DND-41 (cell line): ENCODE measurements around the gene ABCA13.

ENCODE experiments used
- ATAC-seq: fragments of 200-7000 bp; cut with Tn5 transposase; 3 replicates; pipeline ENCODE4 v1.9.1; 2021; ENCODE audit warnings: low read depth; ENCODE audit not compliant: insufficient read depth
- DNase-seq: peaks from one replicate; pipeline ENCODE4 v3.0.0-alpha.2; 2020
- H2AFZ ChIP-seq: 2 replicates; pipeline ENCODE4 v1.6.0; 2012; ENCODE audit warnings: low read depth, low read length
- H3K27ac ChIP-seq: 2 replicates; pipeline ENCODE4 v1.5.1; 2012; ENCODE audit warnings: low read length, inconsistent platforms
- H3K27me3 ChIP-seq: fragments of 200-600 bp; sonication (generic); 2 replicates; pipeline ENCODE4 v1.6.0; 2012; ENCODE audit warnings: low read length, mild to moderate bottlenecking, inconsistent platforms; ENCODE audit not compliant: insufficient read depth, poor library complexity
- H3K36me3 ChIP-seq: 2 replicates; pipeline ENCODE4 v1.5.1; 2012; ENCODE audit warnings: low read length, inconsistent platforms; ENCODE audit not compliant: insufficient read depth
- H3K4me1 ChIP-seq: 2 replicates; pipeline ENCODE4 v1.5.1; 2012; ENCODE audit warnings: mild to moderate bottlenecking, low read length; ENCODE audit not compliant: insufficient read depth
- H3K4me2 ChIP-seq: 2 replicates; pipeline ENCODE4 v1.6.0; 2012; ENCODE audit warnings: mild to moderate bottlenecking, moderate library complexity, low read length, inconsistent platforms; ENCODE audit not compliant: insufficient read depth
- H3K4me3 ChIP-seq, 2 experiments: fragments of 200-600 bp in 1 of 2; shearing (Covaris generic) in 1 of 2; 2 replicates each; pipeline ENCODE4 v1.5.1; 2012 to 2016; ENCODE audit warnings: inconsistent platforms in 2 of 2, low read length in 2 of 2, mild to moderate bottlenecking in 2 of 2, low read depth in 1 of 2, moderate library complexity in 1 of 2
- H3K79me2 ChIP-seq: 2 replicates; pipeline ENCODE4 v1.6.0; 2012; ENCODE audit warnings: low read length, inconsistent platforms; ENCODE audit not compliant: insufficient read depth
- H3K9ac ChIP-seq: 2 replicates; pipeline ENCODE4 v1.6.0; 2012; ENCODE audit warnings: low read depth, mild to moderate bottlenecking, inconsistent platforms, low read length, moderate library complexity
- H3K9me3 ChIP-seq: 2 replicates; pipeline ENCODE4 v1.5.1; 2012; ENCODE audit warnings: low read length, moderate library complexity, mild to moderate bottlenecking, inconsistent platforms; ENCODE audit not compliant: insufficient read depth, severe bottlenecking
- H4K20me1 ChIP-seq: 2 replicates; pipeline ENCODE4 v1.6.0; 2012; ENCODE audit warnings: low read length; ENCODE audit not compliant: insufficient read depth
- EZH2 ChIP-seq: IDR thresholded peaks from 3 replicates; pipeline ENCODE4 v1.6.1; 2012; ENCODE audit warnings: borderline replicate concordance, low read depth, mild to moderate bottlenecking, moderate library complexity, low read length, inconsistent platforms; ENCODE audit not compliant: severe bottlenecking
- TF ChIP-seq, protein P1 (sequence below): IDR thresholded peaks from 2 replicates; pipeline ENCODE4 v1.5.1; 2012; ENCODE audit warnings: borderline replicate concordance, low read length, moderate library complexity, mild to moderate bottlenecking; ENCODE audit not compliant: poor library complexity, severe bottlenecking; ENCODE audit errors: extremely low read depth

Gene ABCA13

DNA sequence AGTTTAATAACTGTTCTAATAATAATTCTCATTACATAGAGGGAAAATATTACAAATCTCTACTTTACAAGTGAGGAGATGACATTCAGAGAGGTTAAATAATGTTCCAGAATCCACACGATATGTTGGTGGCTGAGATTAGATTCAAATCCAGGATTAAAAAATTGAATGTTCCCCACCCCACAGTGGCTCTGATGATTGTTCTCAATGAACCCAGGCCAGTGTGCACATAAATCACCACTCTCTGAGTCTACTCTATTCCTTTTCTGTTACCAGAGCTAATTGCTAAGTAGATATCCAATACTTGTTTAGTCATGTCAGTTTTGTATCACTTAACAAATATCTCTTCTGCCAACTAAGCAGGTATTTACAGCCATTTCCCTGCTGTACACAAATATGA, 281.0 kb downstream of the ABCA13 start:
- H4K20me1 ChIP-seq = no peaks in the 10 kb centered on the region
- H3K9me3 ChIP-seq = no peaks in the 10 kb centered on the region
- no peak for TF ChIP-seq EZH2
- TF ChIP-seq, protein P1, sequence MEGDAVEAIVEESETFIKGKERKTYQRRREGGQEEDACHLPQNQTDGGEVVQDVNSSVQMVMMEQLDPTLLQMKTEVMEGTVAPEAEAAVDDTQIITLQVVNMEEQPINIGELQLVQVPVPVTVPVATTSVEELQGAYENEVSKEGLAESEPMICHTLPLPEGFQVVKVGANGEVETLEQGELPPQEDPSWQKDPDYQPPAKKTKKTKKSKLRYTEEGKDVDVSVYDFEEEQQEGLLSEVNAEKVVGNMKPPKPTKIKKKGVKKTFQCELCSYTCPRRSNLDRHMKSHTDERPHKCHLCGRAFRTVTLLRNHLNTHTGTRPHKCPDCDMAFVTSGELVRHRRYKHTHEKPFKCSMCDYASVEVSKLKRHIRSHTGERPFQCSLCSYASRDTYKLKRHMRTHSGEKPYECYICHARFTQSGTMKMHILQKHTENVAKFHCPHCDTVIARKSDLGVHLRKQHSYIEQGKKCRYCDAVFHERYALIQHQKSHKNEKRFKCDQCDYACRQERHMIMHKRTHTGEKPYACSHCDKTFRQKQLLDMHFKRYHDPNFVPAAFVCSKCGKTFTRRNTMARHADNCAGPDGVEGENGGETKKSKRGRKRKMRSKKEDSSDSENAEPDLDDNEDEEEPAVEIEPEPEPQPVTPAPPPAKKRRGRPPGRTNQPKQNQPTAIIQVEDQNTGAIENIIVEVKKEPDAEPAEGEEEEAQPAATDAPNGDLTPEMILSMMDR = no peak
- H3K9ac ChIP-seq = no peak overlapping the region
- no peaks in the 10 kb centered on the region for H3K27me3 ChIP-seq
- no peaks in the 10 kb centered on the region for H3K79me2 ChIP-seq
- no peak overlapping the region for H3K4me2 ChIP-seq
- H2AFZ ChIP-seq = no peak overlapping the region
- H3K27ac ChIP-seq = no peak overlapping the region
- H3K4me3 ChIP-seq = no peak overlapping the region
- no peaks in the 10 kb centered on the region for H3K4me1 ChIP-seq
- ATAC-seq = no peak
- DNase-seq = no peak
- H3K36me3 ChIP-seq = no peaks in the 10 kb centered on the region

DNA sequence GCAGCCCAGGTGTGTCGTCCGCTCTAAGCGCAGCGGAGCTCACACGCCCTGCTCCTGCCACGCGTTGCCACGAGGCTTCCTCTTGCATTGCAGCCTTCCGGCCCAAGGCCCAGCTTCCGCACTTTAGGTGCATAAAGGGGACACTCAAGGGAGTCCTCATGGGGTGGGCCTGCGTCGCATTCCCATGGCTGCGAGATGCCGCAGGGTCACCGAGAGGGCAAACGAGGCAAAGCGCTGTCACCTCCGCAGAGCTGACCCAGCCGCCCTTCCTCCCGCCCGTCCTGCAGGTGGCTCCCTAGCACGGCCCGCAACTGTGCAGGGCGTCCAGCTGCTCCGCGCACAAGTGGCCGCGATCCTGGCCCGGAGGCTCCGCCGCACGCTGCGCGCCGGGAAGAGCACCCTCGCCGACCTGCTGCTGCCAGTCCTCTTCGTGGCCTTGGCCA, 283.5 kb downstream of the ABCA13 start:
- Histone ChIP-seq H3K27me3 (no peaks in the 10 kb centered on the region), H3K79me2 (no peaks in the 10 kb centered on the region), H2AFZ (no peak overlapping the region), H3K27ac (no peak overlapping the region), H3K9me3 (no peaks in the 10 kb centered on the region), H3K4me1 (no peaks in the 10 kb centered on the region), H3K36me3 (no peaks in the 10 kb centered on the region), H3K4me2 (no peak overlapping the region), H3K4me3 (no peak overlapping the region), H4K20me1 (no peaks in the 10 kb centered on the region), H3K9ac (no peak overlapping the region)
- DNase-seq (no peak), ATAC-seq (no peak)
- TF ChIP-seq EZH2 = no peak
- TF ChIP-seq, protein P1 = no peak

DNA sequence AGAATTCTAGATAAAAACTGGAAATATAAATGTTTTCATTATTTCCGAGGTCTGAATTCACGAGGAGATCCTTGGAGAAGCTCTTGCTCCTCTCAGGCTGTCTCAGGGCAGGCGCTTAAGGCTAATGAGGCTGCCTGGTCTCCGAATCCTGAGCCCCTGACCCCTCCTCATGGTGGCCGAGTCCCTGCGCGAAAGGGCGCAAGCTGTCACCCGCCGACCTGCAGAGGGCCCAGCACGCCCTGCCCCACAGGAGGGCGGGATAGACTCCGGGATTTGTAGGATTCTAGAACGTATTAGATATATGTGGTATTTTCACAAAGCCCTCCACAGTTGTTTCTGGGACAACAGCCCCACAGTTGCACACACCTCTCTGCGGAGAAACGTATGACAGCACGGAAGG, 284.1 kb downstream of the ABCA13 start:
- H2AFZ ChIP-seq = no peak overlapping the region
- DNase-seq (no peak), ATAC-seq (no peak)
- no peaks in the 10 kb centered on the region for H3K79me2 ChIP-seq
- no peak for TF ChIP-seq EZH2
- TF ChIP-seq, protein P1 = no peak
- H3K27me3 ChIP-seq = no peaks in the 10 kb centered on the region
- no peaks in the 10 kb centered on the region for H3K4me1 ChIP-seq
- no peaks in the 10 kb centered on the region for H3K36me3 ChIP-seq
- H3K4me2 ChIP-seq = no peak overlapping the region
- no peak overlapping the region for H3K9ac ChIP-seq
- H3K9me3 ChIP-seq = no peaks in the 10 kb centered on the region
- H3K4me3 ChIP-seq = no peak overlapping the region
- no peak overlapping the region for H3K27ac ChIP-seq
- H4K20me1 ChIP-seq = no peaks in the 10 kb centered on the region

DNA sequence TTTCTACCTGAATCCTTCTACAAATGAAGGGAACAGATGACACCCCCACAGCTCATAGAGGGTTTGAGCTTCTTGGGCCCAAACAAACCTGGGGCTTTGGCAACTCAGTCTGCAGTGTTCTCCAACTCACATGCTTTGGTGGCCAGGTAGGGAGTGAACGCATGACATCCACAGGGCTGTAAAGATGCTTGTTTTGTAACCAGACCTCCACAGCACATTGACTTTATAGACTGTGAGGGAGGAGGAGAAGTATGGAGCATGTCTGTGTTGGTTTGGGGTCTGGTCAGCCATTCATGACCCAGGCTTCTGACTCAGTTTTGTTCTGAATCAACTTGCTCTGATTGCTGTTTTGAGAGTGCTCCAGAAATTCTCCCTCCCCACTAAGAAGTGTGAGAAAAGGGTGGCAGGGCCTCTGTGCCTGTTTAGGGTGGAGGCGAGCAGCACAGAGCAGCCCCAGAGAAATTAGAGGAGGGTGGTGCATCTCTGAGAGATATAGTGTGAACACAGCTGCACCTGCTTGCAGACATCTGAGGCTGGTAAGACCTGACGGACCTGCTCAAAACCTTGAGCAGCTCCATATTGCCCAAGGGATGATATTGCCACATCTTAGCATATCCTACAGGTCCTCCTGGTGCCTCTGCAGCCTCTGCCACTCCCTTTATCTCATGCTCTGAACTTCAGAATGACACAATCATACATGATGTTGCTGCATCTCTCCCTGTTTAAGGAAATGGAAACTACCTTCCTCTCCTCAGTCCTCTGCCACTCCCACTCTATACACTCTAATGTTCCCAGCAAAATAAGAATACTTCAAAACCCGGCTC, 287.7 kb downstream of the ABCA13 start:
- Histone ChIP-seq H3K9me3 (no peaks in the 10 kb centered on the region), H3K27ac (no peak overlapping the region), H3K4me2 (no peak overlapping the region), H3K27me3 (no peaks in the 10 kb centered on the region), H3K4me3 (no peak overlapping the region), H3K79me2 (no peaks in the 10 kb centered on the region), H3K36me3 (no peaks in the 10 kb centered on the region), H4K20me1 (no peaks in the 10 kb centered on the region), H3K9ac (no peak overlapping the region), H3K4me1 (no peaks in the 10 kb centered on the region), H2AFZ (no peak overlapping the region)
- TF ChIP-seq, protein P1 = no peak
- no peak for TF ChIP-seq EZH2
- DNase-seq = no peak
- ATAC-seq = no peak
